Gastrocnemius medialis (tissue), 4 donors: ENCODE measurements around the gene ERAP2.

Experiments
- POLR2A ChIP-seq, 2 donors: fragments of 450-650 bp; IDR thresholded peaks; one replicate each; pipeline ENCODE4 v1.6.1; 2017; ENCODE audit warnings: antibody characterized with exemption in 2 of 2, mild to moderate bottlenecking in 2 of 2, moderate library complexity in 2 of 2
- TF ChIP-seq, protein P1 (sequence below), 5 experiments: fragments of 450-650 bp in 3 of 5; fragments of 200-600 bp in 2 of 5; sonication (generic) in 2 of 5; IDR thresholded peaks in 4 of 5; conservative IDR thresholded peaks in 1 of 5; 1 replicate in 4 of 5; 2 replicates in 1 of 5; pipeline ENCODE4 v1.5.1; 2016 to 2019; ENCODE audit warnings: antibody characterized with exemption in 5 of 5, mild to moderate bottlenecking in 3 of 5, moderate library complexity in 3 of 5

- TF ChIP-seq, protein P1, sequence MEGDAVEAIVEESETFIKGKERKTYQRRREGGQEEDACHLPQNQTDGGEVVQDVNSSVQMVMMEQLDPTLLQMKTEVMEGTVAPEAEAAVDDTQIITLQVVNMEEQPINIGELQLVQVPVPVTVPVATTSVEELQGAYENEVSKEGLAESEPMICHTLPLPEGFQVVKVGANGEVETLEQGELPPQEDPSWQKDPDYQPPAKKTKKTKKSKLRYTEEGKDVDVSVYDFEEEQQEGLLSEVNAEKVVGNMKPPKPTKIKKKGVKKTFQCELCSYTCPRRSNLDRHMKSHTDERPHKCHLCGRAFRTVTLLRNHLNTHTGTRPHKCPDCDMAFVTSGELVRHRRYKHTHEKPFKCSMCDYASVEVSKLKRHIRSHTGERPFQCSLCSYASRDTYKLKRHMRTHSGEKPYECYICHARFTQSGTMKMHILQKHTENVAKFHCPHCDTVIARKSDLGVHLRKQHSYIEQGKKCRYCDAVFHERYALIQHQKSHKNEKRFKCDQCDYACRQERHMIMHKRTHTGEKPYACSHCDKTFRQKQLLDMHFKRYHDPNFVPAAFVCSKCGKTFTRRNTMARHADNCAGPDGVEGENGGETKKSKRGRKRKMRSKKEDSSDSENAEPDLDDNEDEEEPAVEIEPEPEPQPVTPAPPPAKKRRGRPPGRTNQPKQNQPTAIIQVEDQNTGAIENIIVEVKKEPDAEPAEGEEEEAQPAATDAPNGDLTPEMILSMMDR (IDR thresholded peaks at IDR 0.05 in 4 of 5, conservative IDR thresholded peaks at IDR 0.05 in 1 of 5), result no peak
- no peak for TF ChIP-seq POLR2A (IDR thresholded peaks at IDR 0.05)
These were observed 37.2 kb upstream of the ERAP2 start for GRCh38 chr5:96839071-96839592.
